ENCODE measurements around the gene GPR180. TPM values are rescaled to one million over a fixed set of nuclear protein-coding genes. Genes with fewer than 3 reads are reported as not detected.

The GPR180 gene
- 7.3 TPM for polyA plus RNA-seq (2013, experiment 1 of 2; ENCODE audit: insufficient read length)
- polyA plus RNA-seq (2013, experiment 2 of 2; ENCODE audit: insufficient read length), result 7.4 TPM

- DNase-seq, result peak; percentile 100
These were observed at the start of gene GPR180 for GRCh38 chr13:94601446-94602431. TSS of gene GPR180 (plus strand) at chr13:94601857. CDS start at chr13:94601928, 71 bp downstream.

- no peak for DNase-seq
These were observed 49.6 kb upstream of the GPR180 start for GRCh38 chr13:94552095-94552494.

GRCh38 chr13:94553766-94554165 is 47.9 kb upstream of the GPR180 start:
- DNase-seq, result no peak

GRCh38 chr13:94556041-94556440 is 45.6 kb upstream of the GPR180 start:
- no peak for DNase-seq

- no peak for DNase-seq
These were observed 45.0 kb upstream of the GPR180 start for GRCh38 chr13:94556621-94557020.

DNA sequence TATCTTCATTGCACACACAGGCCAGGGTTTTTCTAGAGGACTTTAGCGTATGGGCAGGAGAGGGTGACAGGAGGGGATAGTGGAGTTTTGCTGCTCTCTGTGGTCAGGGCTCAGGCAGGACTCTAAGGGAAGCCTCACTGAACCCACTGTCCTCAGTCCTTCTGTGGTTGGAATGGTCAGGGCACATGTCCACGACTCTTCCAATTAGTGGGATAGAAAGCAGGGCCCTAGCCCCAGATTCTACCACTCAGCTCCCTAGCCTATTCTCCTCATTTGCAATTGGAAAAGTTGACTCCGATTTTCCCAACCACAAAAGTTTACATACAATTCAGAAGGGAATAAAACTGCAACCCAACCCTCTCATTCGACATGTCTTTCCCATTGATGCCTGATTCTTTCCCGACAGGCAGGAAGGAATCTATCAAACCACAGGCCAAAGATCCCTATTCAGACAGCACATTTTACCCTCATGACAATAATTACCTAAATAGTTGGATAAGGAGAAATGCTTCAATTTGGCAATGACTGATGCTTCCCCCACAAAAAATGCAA is 43.9 kb upstream of the GPR180 start:
- DNase-seq, result no peak

DNA sequence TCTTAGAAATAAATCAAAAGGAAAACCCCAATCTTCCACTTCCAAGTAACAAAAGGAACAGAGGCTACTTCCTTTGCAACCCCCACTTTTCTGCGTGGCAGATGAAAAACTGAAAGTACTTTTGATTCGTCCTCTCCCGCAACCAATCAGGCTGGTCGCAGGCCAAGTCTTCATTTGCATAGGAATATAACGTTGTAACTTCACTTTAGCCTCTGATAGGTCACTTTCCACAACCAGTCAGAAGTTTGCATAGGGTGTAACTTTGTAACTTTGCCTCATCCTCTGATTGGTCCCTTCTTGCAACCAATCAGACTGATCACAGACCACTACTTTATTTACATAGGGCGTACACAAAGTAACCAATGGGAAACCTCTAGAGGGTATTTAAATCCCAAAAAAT is 42.9 kb upstream of the GPR180 start:
- no peak for DNase-seq

DNA sequence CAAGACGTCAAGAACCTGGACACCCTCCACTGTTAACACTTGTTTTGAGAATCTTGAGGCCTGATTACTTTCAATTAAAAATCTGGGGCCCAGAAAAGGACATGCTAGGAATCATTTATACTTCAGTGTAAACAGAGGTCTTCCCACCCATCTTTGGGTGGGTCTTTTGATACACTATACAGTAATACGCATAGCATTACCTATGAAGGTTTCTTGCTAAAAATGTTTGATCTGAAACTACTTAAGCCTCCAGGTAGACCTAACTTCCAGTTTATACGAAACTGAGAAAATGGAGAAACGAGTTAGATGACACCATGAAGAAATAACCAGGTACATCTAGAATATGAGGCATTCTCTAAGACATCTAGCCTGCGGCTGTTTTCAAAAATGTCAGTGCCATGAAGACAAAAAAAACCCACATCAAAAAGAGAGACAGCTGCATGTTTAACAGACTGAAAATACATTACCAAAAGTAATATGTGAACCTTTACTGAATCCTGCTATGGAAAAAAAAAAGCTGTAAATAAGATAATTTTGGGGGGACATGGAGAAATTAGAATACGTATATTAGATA is 42.3 kb upstream of the GPR180 start:
- no peak for DNase-seq

DNA sequence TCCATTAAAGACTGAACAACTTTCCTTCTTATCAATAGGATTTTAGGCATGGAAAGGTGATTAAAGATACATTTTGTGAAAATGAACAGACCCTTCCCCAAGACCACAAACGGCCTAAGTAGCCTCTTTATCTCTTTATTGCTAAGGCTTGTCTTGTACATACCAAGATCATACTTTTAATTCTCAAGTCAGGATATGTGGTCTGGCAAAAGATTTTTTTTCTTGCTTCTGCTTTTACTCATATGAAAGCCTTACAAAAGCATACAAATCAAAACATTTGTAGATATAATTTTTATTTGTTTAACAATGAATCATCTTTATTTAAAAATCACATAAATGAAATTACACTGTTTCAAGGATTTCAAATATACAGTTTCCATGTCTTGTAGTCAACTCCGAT is 41.5 kb upstream of the GPR180 start:
- no peak for DNase-seq

GRCh38 chr13:94561126-94561525 is 40.5 kb upstream of the GPR180 start:
- no peak for DNase-seq

- DNase-seq, result no peak
These were observed 34.1 kb upstream of the GPR180 start for GRCh38 chr13:94567581-94567980.

DNA sequence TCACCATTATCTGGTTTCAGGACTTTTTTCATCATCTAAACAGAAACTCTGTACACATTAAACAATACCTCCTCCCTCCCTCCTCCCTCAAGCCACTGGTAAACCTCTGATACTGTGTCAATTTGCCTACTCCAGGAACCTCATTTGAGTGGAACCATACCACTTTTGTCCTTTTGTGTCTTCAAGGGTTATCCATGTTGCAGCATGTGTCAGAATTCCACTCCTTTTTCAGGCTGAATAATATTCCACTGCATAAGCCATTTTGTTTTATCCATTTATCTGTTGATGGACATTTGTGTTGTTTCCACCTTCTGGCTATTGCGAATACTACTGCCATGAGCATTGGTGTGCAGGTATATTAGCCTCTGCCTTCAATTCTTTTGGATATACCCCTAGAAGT is 33.2 kb upstream of the GPR180 start:
- no peak for DNase-seq

GRCh38 chr13:94569615-94570014 is 32.0 kb upstream of the GPR180 start:
- DNase-seq, result no peak

GRCh38 chr13:94579063-94579462 is 22.6 kb upstream of the GPR180 start:
- DNase-seq, result no peak

GRCh38 chr13:94583926-94584325 is 17.7 kb upstream of the GPR180 start:
- no peak for DNase-seq

DNA sequence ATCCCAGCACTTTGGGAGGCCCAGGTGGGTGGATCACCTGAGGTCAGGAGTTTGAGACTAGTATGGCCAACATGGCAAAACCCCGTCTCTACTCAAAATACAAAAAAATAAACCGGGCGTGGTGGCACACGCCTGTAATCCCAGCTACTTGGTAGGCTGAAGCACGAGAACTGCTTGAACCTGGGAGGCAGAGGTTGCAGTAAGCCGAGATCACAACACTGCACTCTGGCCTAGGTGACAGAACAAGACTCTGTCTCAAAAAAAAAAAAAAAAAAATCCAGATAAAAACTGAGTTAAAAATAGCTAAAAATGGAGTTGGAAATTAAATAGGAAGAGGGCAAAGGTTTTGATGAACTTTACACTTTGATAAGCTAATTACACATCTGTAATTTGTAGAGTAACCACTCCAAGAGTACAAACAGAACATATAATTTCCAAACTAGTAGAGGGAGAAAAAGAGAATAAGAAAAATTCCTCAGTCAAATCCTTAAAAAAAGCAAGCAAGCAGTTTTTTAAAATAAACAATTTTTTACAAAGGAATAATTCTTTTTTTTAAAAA is 16.0 kb upstream of the GPR180 start:
- no peak for DNase-seq

GRCh38 chr13:94586371-94586770 is 15.3 kb upstream of the GPR180 start:
- no peak for DNase-seq

DNA sequence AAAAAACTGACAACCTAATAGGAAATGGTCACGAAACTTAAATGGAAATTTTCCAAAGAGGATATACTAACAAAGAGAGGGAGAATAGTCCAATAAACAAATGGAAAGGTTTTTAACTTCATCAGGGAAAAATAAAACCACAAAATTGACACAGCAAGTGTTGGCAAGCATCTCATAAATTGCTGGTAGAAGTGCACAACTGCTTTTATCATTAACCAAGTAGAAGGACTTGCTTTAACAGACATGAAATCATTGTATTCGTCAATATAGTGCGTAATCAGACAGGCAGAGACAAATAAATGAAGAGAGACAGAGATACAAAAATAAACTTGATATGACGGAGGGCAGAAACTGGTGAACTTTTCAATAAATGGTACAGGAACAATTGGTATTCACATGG is 13.1 kb upstream of the GPR180 start:
- DNase-seq, result no peak

GRCh38 chr13:94590744-94591143 is 10.9 kb upstream of the GPR180 start:
- DNase-seq, result no peak

DNA sequence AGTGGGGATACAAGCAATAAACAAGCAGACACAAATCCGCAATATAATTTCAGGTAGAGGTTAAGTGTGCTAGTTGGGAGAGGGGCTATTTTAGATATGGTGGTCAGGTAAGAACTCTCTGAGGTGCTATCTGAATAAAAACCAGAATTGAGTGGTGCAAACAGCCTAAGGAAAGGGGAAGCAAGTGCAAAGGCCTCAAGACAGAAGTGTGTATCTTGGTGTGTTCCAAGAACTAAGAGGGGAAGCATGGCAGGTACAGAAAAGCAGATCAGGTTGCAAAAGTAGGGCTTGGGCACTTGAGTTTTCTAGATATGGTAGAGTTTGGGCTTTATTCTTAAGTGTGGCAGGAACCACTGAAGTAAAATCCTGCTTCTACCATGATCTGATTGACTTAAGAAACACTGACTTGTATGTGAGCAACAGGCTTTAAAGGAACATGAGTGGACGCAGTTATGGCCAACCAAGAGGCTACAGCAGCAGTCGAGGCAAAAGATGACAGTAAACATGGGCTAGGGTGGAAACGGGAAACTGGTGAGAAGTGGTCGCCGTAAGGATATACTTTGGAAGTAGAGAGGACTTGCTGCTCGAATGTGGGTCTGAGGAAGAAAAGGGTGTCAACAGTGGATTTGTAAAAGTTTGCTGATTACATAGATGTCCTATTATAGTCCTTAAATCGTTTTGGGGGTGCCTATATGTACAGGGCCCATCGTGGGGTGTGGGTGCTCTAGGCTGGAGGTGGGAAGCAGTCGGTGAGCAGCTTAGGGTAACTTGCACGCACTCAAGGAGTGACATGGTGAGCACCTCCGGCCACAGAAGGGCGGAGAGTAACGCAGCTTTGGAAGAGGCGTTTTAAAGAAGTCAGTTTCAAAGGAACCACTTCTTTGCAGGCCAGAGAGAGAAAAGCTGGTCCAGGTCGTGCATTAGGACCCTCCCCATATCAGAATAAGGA is 6.4 kb upstream of the GPR180 start:
- DNase-seq, result no peak

DNA sequence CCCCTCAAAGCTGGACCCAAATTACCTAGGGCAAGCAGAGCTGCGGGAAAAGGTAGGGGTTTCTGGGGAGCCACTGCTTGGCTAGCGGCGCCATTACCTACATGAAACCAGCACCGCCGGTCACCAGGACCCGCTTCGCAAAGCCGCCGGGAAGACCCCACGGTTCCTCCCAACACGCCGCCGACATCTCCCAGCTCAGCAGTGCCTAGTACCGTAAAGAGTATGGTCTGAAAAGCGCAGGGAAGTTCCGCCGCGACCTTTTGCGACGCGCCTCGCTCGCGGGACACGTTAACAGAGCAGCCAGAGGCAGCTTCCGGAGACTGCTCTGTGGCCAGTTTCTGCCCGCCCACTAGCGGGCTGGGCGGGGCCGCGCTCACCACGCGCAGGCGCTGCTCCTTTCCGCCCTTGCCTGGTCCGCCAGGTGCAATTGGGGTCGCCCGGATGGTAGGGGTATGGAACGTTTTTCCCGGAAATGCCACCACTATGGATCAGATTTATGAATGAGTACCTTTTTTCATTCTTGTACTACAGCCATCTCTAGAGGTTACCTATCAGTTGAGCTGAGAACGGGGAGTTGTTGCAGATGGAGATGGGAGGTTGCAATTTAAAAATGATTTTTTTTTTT is 5.6 kb upstream of the GPR180 start, which contains the start of gene TGDS:
TGDS (minus strand) TSS at position 203 of the 625 bp plus-strand sequence; CDS start at position 187, 16 bp downstream.
- peak; percentile 94 for DNase-seq
